GM23248 (cell line): ENCODE results near the gene TM9SF1. TPM values are rescaled to one million over a fixed set of nuclear protein-coding genes. Genes with fewer than 3 reads are reported as not detected.

Source experiments
- DNase-seq: peaks from one replicate; pipeline ENCODE4 v3.0.0-alpha.2; 2015
- H2AFZ ChIP-seq: fragments of 200-600 bp; sonication (generic); 2 replicates; pipeline ENCODE4 v1.6.1; 2016; ENCODE audit warnings: antibody characterized with exemption
- H3F3A ChIP-seq: fragments of 200-600 bp; sonication (generic); 2 replicates; pipeline ENCODE4 v1.6.1; 2016; ENCODE audit warnings: mild to moderate bottlenecking, antibody characterized with exemption, mixed run types; ENCODE audit not compliant: insufficient read depth
- H3K27ac ChIP-seq: fragments of 200-600 bp; sonication (generic); 2 replicates; pipeline ENCODE4 v1.5.1; 2016; ENCODE audit warnings: mild to moderate bottlenecking
- H3K27me3 ChIP-seq: fragments of 200-600 bp; sonication (generic); replicated peaks from 2 replicates; pipeline ENCODE4 v1.6.1; 2016; ENCODE audit warnings: mild to moderate bottlenecking; ENCODE audit not compliant: insufficient read depth
- H3K36me3 ChIP-seq: fragments of 200-600 bp; sonication (generic); 2 replicates; pipeline ENCODE4 v1.6.1; 2016; ENCODE audit warnings: low read depth, mild to moderate bottlenecking
- H3K4me1 ChIP-seq: fragments of 200-600 bp; sonication (generic); 2 replicates; pipeline ENCODE4 v1.6.1; 2016; ENCODE audit warnings: mild to moderate bottlenecking; ENCODE audit not compliant: insufficient read depth
- H3K4me2 ChIP-seq: fragments of 200-600 bp; sonication (generic); one replicate; pipeline ENCODE4 v1.6.1; 2016; ENCODE audit warnings: mild to moderate bottlenecking; ENCODE audit not compliant: unreplicated experiment
- H3K4me3 ChIP-seq: fragments of 200-600 bp; sonication (generic); 2 replicates; pipeline ENCODE4 v1.5.1; 2016; ENCODE audit warnings: mild to moderate bottlenecking
- H3K79me2 ChIP-seq: fragments of 200-600 bp; sonication (generic); 2 replicates; pipeline ENCODE4 v1.6.1; 2016; ENCODE audit warnings: mild to moderate bottlenecking; ENCODE audit not compliant: insufficient read depth
- H3K9ac ChIP-seq: fragments of 200-600 bp; sonication (generic); 2 replicates; pipeline ENCODE4 v1.6.1; 2016; ENCODE audit warnings: mild to moderate bottlenecking
- H3K9me2 ChIP-seq: fragments of 200-600 bp; sonication (generic); 2 replicates; pipeline ENCODE4 v1.6.1; 2016; ENCODE audit warnings: mixed run types, mild to moderate bottlenecking, moderate library complexity; ENCODE audit not compliant: insufficient read depth
- H3K9me3 ChIP-seq: fragments of 200-600 bp; sonication (generic); one replicate; pipeline ENCODE4 v1.6.1; 2017; ENCODE audit warnings: low read depth
- H4K20me1 ChIP-seq: fragments of 200-600 bp; sonication (generic); 2 replicates; pipeline ENCODE4 v1.6.0; 2016; ENCODE audit not compliant: insufficient read depth
- EZH2 ChIP-seq: fragments of 200-600 bp; sonication (generic); IDR thresholded peaks from 2 replicates; pipeline ENCODE4 v1.6.1; 2018; ENCODE audit warnings: antibody characterized with exemption, mild to moderate bottlenecking; ENCODE audit not compliant: insufficient read depth, poor library complexity, severe bottlenecking
- EZH2phosphoT487 ChIP-seq: fragments of 200-600 bp; sonication (generic); IDR thresholded peaks from 2 replicates; pipeline ENCODE4 v1.6.1; 2018; ENCODE audit warnings: antibody characterized with exemption, moderate library complexity, mild to moderate bottlenecking, low read depth; ENCODE audit not compliant: insufficient read depth
- WGBS, 2 experiments: methylation state at CpG; one replicate each; pipeline ENCODE4 v1.1.6; 2015 to 2017; ENCODE audit warnings: low lambda C conversion rate in 2 of 2, low coverage in 1 of 2; ENCODE audit errors: missing lambda C conversion rate in 2 of 2; 5-methylcytosine and 5-hydroxymethylcytosine counted together
- in situ Hi-C: fragments of 300-500 bp; cut with MboI; formaldehyde crosslinking; loops from 2 replicates; pipeline ENCODE4 v1.15.0; 2020
- polyA plus RNA-seq: library from polyadenylated mRNA; unstranded; fragments of >200 nt; fragmentation: Nextera tagmentation; extraction: Ambion mirVana; gene quantifications from 2 replicates; pipeline ENCODE4 v1.2.1, GENCODE V29; 2016
- total RNA-seq: library from RNA; depleted of rRNA; stranded (reverse); fragments of >200 nt; shearing (Covaris generic); gene quantifications from 2 replicates; pipeline ENCODE4 v1.2.3, GENCODE V29; 2014

TM9SF1 gene
- total and polyA plus RNA-seq, 2 experiments from 2014 or later: 93.8 to 102 TPM

GRCh38 chr14:24240110-24240918, 45.1 kb upstream of the TM9SF1 start:
- H3K9ac ChIP-seq: peak overlapping the region; percentile 91; the same call in 1 of the 2 replicates
- no peak overlapping the region for H3K4me3 ChIP-seq
- DNase-seq: no peak
- H3F3A ChIP-seq: peaks cover 44% of the 10 kb centered on the region
- peak overlapping the region; percentile 27 for H3K4me2 ChIP-seq
- in situ Hi-C loops: loop anchor here (10.0 kb wide), 1 partner anchor 54 kb away; the partner anchor contains the start of genes DHRS1 and NOP9
- H3K9me3 ChIP-seq: no peaks in the 10 kb centered on the region
- TF ChIP-seq EZH2phosphoT487 (no peak), EZH2 (no peak)
- 91 to 94% methylated on average over 9 of the region's 9 CpGs for WGBS, 2 experiments
- H3K27me3 ChIP-seq: no peaks in the 10 kb centered on the region
- H4K20me1 ChIP-seq: no peaks in the 10 kb centered on the region
- no peaks in the 10 kb centered on the region for H3K9me2 ChIP-seq
- 0 out of 2 replicates have a peak overlapping the region, but pooled peaks have one; percentile 98 for H3K27ac ChIP-seq
- peaks cover 33% of the 10 kb centered on the region for H3K4me1 ChIP-seq
- H3K36me3 ChIP-seq: peaks cover 37% of the 10 kb centered on the region
- peaks cover 51% of the 10 kb centered on the region for H3K79me2 ChIP-seq
- no peak overlapping the region for H2AFZ ChIP-seq

- WGBS, 2 experiments: 96 to 98% methylated on average over 5 of the region's 5 CpGs
- Histone ChIP-seq H3K4me2 (no peak overlapping the region), H3K9me3 (no peaks in the 10 kb centered on the region), H3K4me1 (peaks cover 39% of the 10 kb centered on the region), H4K20me1 (no peaks in the 10 kb centered on the region), H3K36me3 (peaks cover 37% of the 10 kb centered on the region), H3K79me2 (peaks cover 68% of the 10 kb centered on the region), H3K9ac (no peak overlapping the region), H3K4me3 (no peak overlapping the region), H3K27me3 (no peaks in the 10 kb centered on the region), H3F3A (peaks cover 40% of the 10 kb centered on the region), H2AFZ (no peak overlapping the region), H3K27ac (no peak overlapping the region), H3K9me2 (no peaks in the 10 kb centered on the region)
- TF ChIP-seq EZH2phosphoT487 (no peak), EZH2 (no peak)
- no peak for DNase-seq
- in situ Hi-C loops: no loop called here
These were observed 43.3 kb upstream of the TM9SF1 start for GRCh38 chr14:24238527-24239037.

- H3K27ac ChIP-seq: no peak overlapping the region
- no peaks in the 10 kb centered on the region for H3K27me3 ChIP-seq
- peaks cover 73% of the 10 kb centered on the region for H3K79me2 ChIP-seq
- no peak overlapping the region for H3K4me2 ChIP-seq
- H2AFZ ChIP-seq: no peak overlapping the region
- in situ Hi-C loops: no loop called here
- TF ChIP-seq EZH2phosphoT487: no peak
- TF ChIP-seq EZH2: no peak
- H3K9ac ChIP-seq: no peak overlapping the region
- DNase-seq: no peak
- H3K4me3 ChIP-seq: no peak overlapping the region
- H3K4me1 ChIP-seq: peaks cover 40% of the 10 kb centered on the region
- peaks cover 37% of the 10 kb centered on the region for H3K36me3 ChIP-seq
- peaks cover 35% of the 10 kb centered on the region for H3F3A ChIP-seq
- no peaks in the 10 kb centered on the region for H3K9me2 ChIP-seq
- 70 to 79% methylated on average over 5 of the region's 5 CpGs for WGBS, 2 experiments
- H4K20me1 ChIP-seq: no peaks in the 10 kb centered on the region
- H3K9me3 ChIP-seq: no peaks in the 10 kb centered on the region
These were observed 42.9 kb upstream of the TM9SF1 start for GRCh38 chr14:24238123-24238522.

- WGBS, 2 experiments: 78 to 91% methylated on average over 2 of the region's 2 CpGs
- no peak overlapping the region for H3K4me3 ChIP-seq
- H3F3A ChIP-seq: peaks cover 34% of the 10 kb centered on the region
- H4K20me1 ChIP-seq: no peaks in the 10 kb centered on the region
- 0 out of 2 replicates have a peak overlapping the region, but pooled peaks have one; percentile 2 for H3K27ac ChIP-seq
- peaks cover 37% of the 10 kb centered on the region for H3K36me3 ChIP-seq
- TF ChIP-seq EZH2phosphoT487 (no peak), EZH2 (no peak)
- peaks cover 74% of the 10 kb centered on the region for H3K79me2 ChIP-seq
- H2AFZ ChIP-seq: no peak overlapping the region
- no peaks in the 10 kb centered on the region for H3K9me2 ChIP-seq
- no peaks in the 10 kb centered on the region for H3K9me3 ChIP-seq
- no peak for DNase-seq
- H3K9ac ChIP-seq: no peak overlapping the region
- in situ Hi-C loops: no loop called here
- H3K27me3 ChIP-seq: no peaks in the 10 kb centered on the region
- peaks cover 40% of the 10 kb centered on the region for H3K4me1 ChIP-seq
- H3K4me2 ChIP-seq: no peak overlapping the region
These were observed 42.3 kb upstream of the TM9SF1 start for GRCh38 chr14:24237463-24237955.
